ENCODE results near the gene CD6.

CD6 gene

GRCh38 chr11:61033417-61033816 lies 61.9 kb downstream of the CD6 start:
- DNase-seq (ENCODE audit: low read depth in 2 of 2) = no peak
- H3K4me3 ChIP-seq (replicated peaks in 1 of 2; ENCODE audit: low read depth in 2 of 2, low read length in 2 of 2) = no peak overlapping the region
- TF ChIP-seq CTCF (IDR thresholded peaks at IDR 0.05; ENCODE audit: low read depth, low read length) = no peak

GRCh38 chr11:61034111-61034510 lies 62.6 kb downstream of the CD6 start:
- DNase-seq (ENCODE audit: low read depth in 2 of 2) = no peak
- TF ChIP-seq CTCF (IDR thresholded peaks at IDR 0.05; ENCODE audit: low read depth, low read length) = no peak
- no peak overlapping the region for H3K4me3 ChIP-seq (replicated peaks in 1 of 2; ENCODE audit: low read depth in 2 of 2, low read length in 2 of 2)

GRCh38 chr11:61034704-61035525 lies 63.4 kb downstream of the CD6 start:
- DNase-seq (ENCODE audit: low read depth in 2 of 2) = no peak
- no peak overlapping the region for H3K4me3 ChIP-seq (replicated peaks in 1 of 2; ENCODE audit: low read depth in 2 of 2, low read length in 2 of 2)
- no peak for TF ChIP-seq CTCF (IDR thresholded peaks at IDR 0.05; ENCODE audit: low read depth, low read length)

- no peak for DNase-seq (ENCODE audit: low read depth in 2 of 2)
- no peak for TF ChIP-seq CTCF (IDR thresholded peaks at IDR 0.05; ENCODE audit: low read depth, low read length)
- no peak overlapping the region for H3K4me3 ChIP-seq (replicated peaks in 1 of 2; ENCODE audit: low read depth in 2 of 2, low read length in 2 of 2)
Measured at GRCh38 chr11:61035526-61035835, 64.0 kb downstream of the CD6 start.

GRCh38 chr11:61037441-61038093 lies 66.1 kb downstream of the CD6 start:
- H3K4me3 ChIP-seq (replicated peaks in 1 of 2; ENCODE audit: low read depth in 2 of 2, low read length in 2 of 2) = no peak overlapping the region
- TF ChIP-seq CTCF (IDR thresholded peaks at IDR 0.05; ENCODE audit: low read depth, low read length) = no peak
- DNase-seq (ENCODE audit: low read depth in 2 of 2) = peak; percentile 12 to 18

GRCh38 chr11:61039916-61040315 lies 68.4 kb downstream of the CD6 start:
- TF ChIP-seq CTCF (IDR thresholded peaks at IDR 0.05; ENCODE audit: low read depth, low read length) = no peak
- H3K4me3 ChIP-seq (replicated peaks in 1 of 2; ENCODE audit: low read depth in 2 of 2, low read length in 2 of 2) = no peak overlapping the region
- no peak for DNase-seq (ENCODE audit: low read depth in 2 of 2)
